GM21576 (cell line): ENCODE measurements around the gene SRPRB.

ENCODE experiments used
- ATAC-seq: cut with Tn5 transposase; IDR thresholded peaks from one replicate; pipeline ENCODE4 v1.9.1; 2021; ENCODE audit warnings: mild to moderate bottlenecking, moderate library complexity; ENCODE audit not compliant: unreplicated experiment

The SRPRB gene

GRCh38 chr3:133805702-133806475, at the start of gene SRPRB:
Gene SRPRB (plus strand): TSS chr3:133805815. CDS start chr3:133805849, 34 bp downstream.
- ATAC-seq = peak; percentile 98

- ATAC-seq = no peak
Observed at GRCh38 chr3:133756716-133757694, 48.6 kb upstream of the SRPRB start.

GRCh38 chr3:133757701-133758567, 47.7 kb upstream of the SRPRB start:
- ATAC-seq = no peak

- ATAC-seq = no peak
Observed at GRCh38 chr3:133758568-133758928, 47.1 kb upstream of the SRPRB start.

- ATAC-seq = no peak
Observed at GRCh38 chr3:133758964-133759739, 46.5 kb upstream of the SRPRB start.

- no peak for ATAC-seq
Observed at GRCh38 chr3:133759740-133760305, 45.8 kb upstream of the SRPRB start.

- no peak for ATAC-seq
Observed at GRCh38 chr3:133760916-133761315, 44.7 kb upstream of the SRPRB start.

- no peak for ATAC-seq
Observed at GRCh38 chr3:133761605-133762484, 43.8 kb upstream of the SRPRB start.

- ATAC-seq = no peak
Observed at GRCh38 chr3:133762539-133762938, 43.1 kb upstream of the SRPRB start.

GRCh38 chr3:133763797-133764683, 41.6 kb upstream of the SRPRB start:
- ATAC-seq = no peak

GRCh38 chr3:133765256-133765655, 40.4 kb upstream of the SRPRB start:
- ATAC-seq = no peak

GRCh38 chr3:133767607-133768006, 38.0 kb upstream of the SRPRB start:
- ATAC-seq = no peak

- no peak for ATAC-seq
Observed at GRCh38 chr3:133769536-133769935, 36.1 kb upstream of the SRPRB start.

- ATAC-seq = no peak
Observed at GRCh38 chr3:133773732-133774131, 31.9 kb upstream of the SRPRB start.

GRCh38 chr3:133775309-133775708, 30.3 kb upstream of the SRPRB start:
- ATAC-seq = no peak

GRCh38 chr3:133775835-133776234, 29.8 kb upstream of the SRPRB start:
- no peak for ATAC-seq

GRCh38 chr3:133776794-133777438, 28.7 kb upstream of the SRPRB start:
- no peak for ATAC-seq
